GM06990 (cell line): ENCODE measurements around the gene GFPT1.

Experiments used
- DNase-seq: peaks from one replicate; pipeline ENCODE4 v3.0.0-alpha.2; 2011; ENCODE audit not compliant: insufficient read length; ENCODE audit errors: extremely low read depth
- H3K27me3 ChIP-seq: replicated peaks from 2 replicates; pipeline ENCODE4 v1.6.0; 2011; ENCODE audit warnings: low read length; ENCODE audit not compliant: control insufficient read depth, insufficient read depth
- H3K36me3 ChIP-seq: 2 replicates; pipeline ENCODE4 v1.5.1; 2011; ENCODE audit warnings: low read length; ENCODE audit not compliant: control insufficient read depth, insufficient read depth
- H3K4me3 ChIP-seq: replicated peaks from 2 replicates; pipeline ENCODE4 v1.5.1; 2011; ENCODE audit warnings: low read depth, mild to moderate bottlenecking, control low read depth, low read length
- TF ChIP-seq, protein P1 (sequence below): IDR thresholded peaks from 2 replicates; pipeline ENCODE4 v1.5.1; 2011; ENCODE audit warnings: low read length, control low read depth, mild to moderate bottlenecking, inconsistent platforms; ENCODE audit not compliant: insufficient read depth, poor library complexity, severe bottlenecking

The GFPT1 gene

DNA sequence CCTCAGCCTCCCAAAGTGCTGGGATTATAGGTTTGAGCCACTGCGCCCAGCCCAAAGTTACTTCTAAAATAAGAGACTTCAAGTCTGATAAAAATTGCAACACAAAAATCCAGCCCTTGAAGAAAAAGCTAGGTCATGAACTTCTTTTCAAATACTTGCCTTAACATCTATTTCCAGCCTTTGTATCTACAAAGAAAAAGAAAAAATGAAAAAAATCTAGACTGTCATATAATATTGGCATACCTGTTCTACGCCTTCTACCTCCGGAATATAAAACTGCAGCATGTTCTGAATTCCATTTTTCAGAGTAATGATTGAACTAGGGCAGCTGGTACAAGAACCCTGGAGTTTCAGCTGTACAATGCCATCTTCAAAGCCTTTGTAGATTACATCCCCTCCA lies 13.1 kb upstream of the GFPT1 start:
- peaks cover 5% of the 10 kb centered on the region for H3K36me3 ChIP-seq
- no peaks in the 10 kb centered on the region for H3K27me3 ChIP-seq
- H3K4me3 ChIP-seq = no peak overlapping the region
- TF ChIP-seq, protein P1, sequence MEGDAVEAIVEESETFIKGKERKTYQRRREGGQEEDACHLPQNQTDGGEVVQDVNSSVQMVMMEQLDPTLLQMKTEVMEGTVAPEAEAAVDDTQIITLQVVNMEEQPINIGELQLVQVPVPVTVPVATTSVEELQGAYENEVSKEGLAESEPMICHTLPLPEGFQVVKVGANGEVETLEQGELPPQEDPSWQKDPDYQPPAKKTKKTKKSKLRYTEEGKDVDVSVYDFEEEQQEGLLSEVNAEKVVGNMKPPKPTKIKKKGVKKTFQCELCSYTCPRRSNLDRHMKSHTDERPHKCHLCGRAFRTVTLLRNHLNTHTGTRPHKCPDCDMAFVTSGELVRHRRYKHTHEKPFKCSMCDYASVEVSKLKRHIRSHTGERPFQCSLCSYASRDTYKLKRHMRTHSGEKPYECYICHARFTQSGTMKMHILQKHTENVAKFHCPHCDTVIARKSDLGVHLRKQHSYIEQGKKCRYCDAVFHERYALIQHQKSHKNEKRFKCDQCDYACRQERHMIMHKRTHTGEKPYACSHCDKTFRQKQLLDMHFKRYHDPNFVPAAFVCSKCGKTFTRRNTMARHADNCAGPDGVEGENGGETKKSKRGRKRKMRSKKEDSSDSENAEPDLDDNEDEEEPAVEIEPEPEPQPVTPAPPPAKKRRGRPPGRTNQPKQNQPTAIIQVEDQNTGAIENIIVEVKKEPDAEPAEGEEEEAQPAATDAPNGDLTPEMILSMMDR = no peak
- DNase-seq = no peak

DNA sequence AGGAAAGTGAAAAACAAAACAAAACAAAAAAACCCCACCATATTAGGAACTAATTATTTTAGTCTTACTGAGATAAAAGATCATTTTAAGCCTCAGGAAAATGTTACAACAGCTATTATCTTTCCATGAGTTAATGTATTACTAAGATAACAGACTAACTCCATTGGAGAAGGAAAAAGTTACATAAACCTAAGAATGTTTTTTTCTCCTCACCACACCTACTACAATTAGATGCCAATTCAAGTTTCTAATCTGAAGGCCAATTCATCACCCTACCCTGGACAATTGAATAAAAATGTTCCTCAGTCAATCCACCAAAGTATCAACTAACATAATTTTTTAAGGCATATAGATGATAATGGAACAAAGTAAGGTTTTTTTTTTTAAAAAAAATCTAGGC lies 10.2 kb upstream of the GFPT1 start:
- peaks cover 5% of the 10 kb centered on the region for H3K36me3 ChIP-seq
- TF ChIP-seq, protein P1 = no peak
- no peak for DNase-seq

DNA sequence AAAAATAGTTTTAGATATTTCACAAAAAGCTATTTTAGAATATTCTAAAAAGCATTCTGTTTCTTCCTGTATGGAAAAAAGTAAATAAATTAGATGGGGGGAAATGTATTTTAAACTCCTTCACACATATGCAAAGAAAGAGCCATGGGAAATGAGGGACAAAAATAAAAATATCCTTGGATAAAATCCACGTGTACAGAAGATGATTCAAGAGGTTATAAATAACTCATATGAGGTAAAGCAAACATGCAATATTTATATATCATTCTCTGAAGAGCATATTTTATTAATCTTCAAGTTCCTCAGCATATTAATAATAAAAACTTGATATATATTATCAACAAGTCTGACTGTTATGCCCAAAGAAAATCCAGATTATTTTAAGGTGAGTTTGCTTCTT lies 8.8 kb upstream of the GFPT1 start:
- TF ChIP-seq, protein P1 = no peak

More for the DNA sequence above, 10.2 kb upstream of the GFPT1 start:
- no peaks in the 10 kb centered on the region for H3K27me3 ChIP-seq
- no peak overlapping the region for H3K4me3 ChIP-seq

DNA sequence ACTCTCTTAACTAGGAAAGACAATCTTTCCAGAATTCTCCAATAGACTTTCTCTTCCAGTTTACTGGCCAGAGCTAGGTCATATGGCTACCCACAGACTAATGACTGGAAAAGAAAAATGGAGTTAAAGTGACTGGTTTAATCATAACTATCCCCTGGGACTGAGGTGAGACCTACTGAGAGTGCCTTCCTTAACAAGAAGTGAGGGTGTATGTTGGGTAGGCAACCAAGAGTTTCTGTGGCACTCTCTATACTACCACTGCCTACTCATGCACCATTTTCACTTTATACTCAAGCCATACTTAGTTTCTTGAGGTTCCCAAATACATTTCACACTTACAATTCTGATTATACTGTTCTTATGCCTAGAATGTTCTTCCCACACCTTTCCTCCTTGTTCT lies 6.9 kb upstream of the GFPT1 start:
- no peak for DNase-seq
- TF ChIP-seq, protein P1 = no peak
- peaks cover 5% of the 10 kb centered on the region for H3K36me3 ChIP-seq
- H3K27me3 ChIP-seq = no peaks in the 10 kb centered on the region
- H3K4me3 ChIP-seq = no peak overlapping the region

More for the DNA sequence above, 8.8 kb upstream of the GFPT1 start:
- DNase-seq = no peak
- Histone ChIP-seq H3K27me3 (no peaks in the 10 kb centered on the region), H3K36me3 (peaks cover 5% of the 10 kb centered on the region), H3K4me3 (no peak overlapping the region)

DNA sequence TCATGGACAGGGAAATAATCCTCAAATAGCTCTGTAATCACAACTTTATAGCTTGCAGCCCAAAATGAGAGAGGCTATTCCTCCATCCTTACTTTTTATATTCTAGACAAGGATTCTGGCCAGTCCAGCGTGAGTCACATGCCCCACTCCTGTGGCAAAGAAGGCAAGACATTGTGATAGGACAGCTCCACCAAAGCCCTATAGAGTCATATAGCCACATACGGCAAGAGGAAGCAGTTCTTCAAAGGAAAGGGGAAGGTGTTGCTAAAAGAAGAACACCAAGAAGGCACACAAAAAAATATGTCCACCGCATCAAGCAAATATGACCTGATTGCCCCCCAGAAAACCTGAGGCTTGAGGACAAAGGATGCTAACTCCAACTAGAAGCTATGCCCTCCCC lies 3.4 kb upstream of the GFPT1 start:
- no peak for DNase-seq
- Histone ChIP-seq H3K36me3 (no peaks in the 10 kb centered on the region; the same call in 1 of the 2 replicates), H3K4me3 (no peak overlapping the region), H3K27me3 (no peaks in the 10 kb centered on the region)
- TF ChIP-seq, protein P1 = no peak

DNA sequence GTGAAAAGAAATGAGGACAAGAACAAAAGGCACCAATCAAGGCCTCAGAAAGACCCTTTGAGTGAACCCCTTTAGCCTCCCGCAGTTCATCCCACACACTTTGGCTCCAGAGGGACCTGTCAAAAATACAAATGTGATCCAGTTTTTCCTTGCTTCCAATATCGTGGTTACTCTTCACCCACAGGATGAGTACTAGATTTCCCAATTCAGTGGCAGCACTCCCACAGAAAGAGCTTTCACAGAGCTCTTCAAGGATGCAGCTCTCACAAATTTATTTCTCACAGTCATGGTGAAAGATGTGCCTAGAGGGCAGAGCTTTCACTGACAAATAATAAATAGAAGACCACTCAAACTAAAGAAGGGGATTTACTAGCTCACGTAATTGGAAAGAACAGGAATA lies 3.0 kb upstream of the GFPT1 start:
- no peak overlapping the region for H3K4me3 ChIP-seq
- H3K36me3 ChIP-seq = no peaks in the 10 kb centered on the region; the same call in 1 of the 2 replicates
- DNase-seq = no peak
- TF ChIP-seq, protein P1 = no peak
- no peaks in the 10 kb centered on the region for H3K27me3 ChIP-seq
